GM18505 (cell line): Measurements from ENCODE around the gene ATP8A1.
A peak's percentile ranks its signal among the peaks of the same experiment; 100 is the strongest.
"Not testable (repeated sequence)": the region's sequence is repeated elsewhere in the genome, so short reads cannot be mapped to it uniquely, and the experiment has no call there.

Source experiments
- ATAC-seq: cut with Tn5 transposase; IDR thresholded peaks from one replicate; pipeline ENCODE4 v1.9.1; 2021; ENCODE audit not compliant: unreplicated experiment
- POLR2A ChIP-seq: IDR thresholded peaks from 4 replicates; pipeline ENCODE4 v1.6.1; 2011; ENCODE audit warnings: borderline replicate concordance; ENCODE audit not compliant: insufficient read depth, insufficient read length; ENCODE audit errors: extremely low read depth

Gene ATP8A1

GRCh38 chr4:42391981-42392380, 264.9 kb downstream of the ATP8A1 start:
- TF ChIP-seq POLR2A: no peak
- ATAC-seq: no peak

- no peak for ATAC-seq
- TF ChIP-seq POLR2A: no peak
Measured at GRCh38 chr4:42391355-42391664, 265.6 kb downstream of the ATP8A1 start.

- TF ChIP-seq POLR2A: no peak
- ATAC-seq: no peak
Measured at GRCh38 chr4:42390622-42391354, 266.1 kb downstream of the ATP8A1 start.

- TF ChIP-seq POLR2A: no peak
- no peak for ATAC-seq
Measured at GRCh38 chr4:42385516-42385915, 271.4 kb downstream of the ATP8A1 start.

GRCh38 chr4:42381666-42382065, 275.2 kb downstream of the ATP8A1 start:
- TF ChIP-seq POLR2A: no peak
- no peak for ATAC-seq

- ATAC-seq: no peak
- TF ChIP-seq POLR2A: no peak
Measured at GRCh38 chr4:42377497-42377896, 279.4 kb downstream of the ATP8A1 start.

GRCh38 chr4:42372303-42372702, 284.6 kb downstream of the ATP8A1 start:
- not testable (repeated sequence) for ATAC-seq

GRCh38 chr4:42371305-42372252, 285.3 kb downstream of the ATP8A1 start:
- TF ChIP-seq POLR2A: no peak
- ATAC-seq: peak; percentile 59

GRCh38 chr4:42369489-42369888, 287.4 kb downstream of the ATP8A1 start:
- no peak for TF ChIP-seq POLR2A
- ATAC-seq: no peak

GRCh38 chr4:42366959-42367358, 289.9 kb downstream of the ATP8A1 start:
- TF ChIP-seq POLR2A: no peak
- ATAC-seq: no peak

- no peak for TF ChIP-seq POLR2A
- no peak for ATAC-seq
Measured at GRCh38 chr4:42364266-42365053, 292.4 kb downstream of the ATP8A1 start.

GRCh38 chr4:42363614-42364013, 293.3 kb downstream of the ATP8A1 start:
- no peak for ATAC-seq
- TF ChIP-seq POLR2A: no peak

GRCh38 chr4:42362591-42362990, 294.3 kb downstream of the ATP8A1 start:
- ATAC-seq: no peak
- no peak for TF ChIP-seq POLR2A
